COLO829 (cell line): ENCODE measurements around the gene COL10A1.
A peak's percentile ranks its signal among the peaks of the same experiment; 100 is the strongest.

Source experiments
- DNase-seq: peaks from one replicate; pipeline ENCODE4 v3.0.0; 2012; ENCODE audit warnings: low spot score

The COL10A1 gene

DNA sequence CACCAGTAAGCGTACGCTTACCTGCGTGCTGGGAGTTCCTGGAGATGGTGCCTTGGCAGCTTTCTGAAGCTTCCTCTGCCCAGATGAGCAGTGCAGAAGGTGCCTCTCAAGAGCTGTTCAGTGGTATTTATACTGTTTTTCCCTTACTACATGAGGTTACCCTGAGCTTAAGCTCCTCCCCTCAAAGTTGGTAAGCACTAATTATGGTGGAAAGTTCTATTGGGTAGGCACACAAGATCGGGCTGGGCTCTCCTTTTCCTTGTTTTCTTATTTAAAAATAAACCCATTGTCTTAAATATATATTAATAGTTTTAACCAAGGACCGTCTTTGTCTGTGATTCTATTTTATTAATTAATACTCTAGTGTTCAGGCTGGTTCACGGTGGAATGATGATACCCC is at the start of gene COL10A1:
Gene COL10A1 (minus strand): TSS at position 101 of the 400 bp plus-strand sequence. CDS start 640 bp downstream, outside the sequence.
- DNase-seq: no peak

- DNase-seq: no peak
These were observed 49.4 kb upstream of the COL10A1 start for GRCh38 chr6:116175344-116175743.

GRCh38 chr6:116173928-116174327 is 48.0 kb upstream of the COL10A1 start:
- no peak for DNase-seq

DNA sequence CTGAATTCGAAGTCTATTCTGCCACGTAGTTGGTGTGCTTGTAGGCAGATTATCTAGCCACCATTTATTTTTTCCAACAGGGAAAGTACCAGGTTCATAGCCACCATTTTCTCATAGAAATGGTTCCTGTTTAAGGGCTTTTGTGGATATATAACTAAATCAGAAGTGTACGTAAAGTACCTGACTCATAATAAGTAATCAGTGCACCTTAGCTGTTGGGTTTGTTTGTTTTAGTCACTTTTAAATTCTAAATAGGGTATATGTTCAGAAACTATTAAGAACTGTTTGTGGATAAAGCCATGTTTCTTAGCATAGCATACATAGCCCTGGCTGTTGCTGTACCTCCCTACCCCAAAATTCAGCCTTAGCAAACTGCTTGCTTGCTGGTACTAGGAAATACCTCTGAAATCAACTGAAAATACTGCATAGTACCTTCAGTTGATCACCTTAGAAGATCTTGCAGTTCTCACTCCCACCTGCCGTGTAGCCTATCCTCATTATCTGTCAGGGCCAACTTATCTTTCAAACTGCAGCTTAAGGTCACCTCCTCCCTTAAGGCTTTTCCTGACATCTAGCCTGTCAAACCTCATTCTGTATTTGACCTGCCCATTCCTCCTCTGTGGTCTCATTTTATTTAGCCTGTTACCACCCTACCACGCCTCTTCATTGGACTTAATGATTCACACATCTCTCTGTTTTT is 44.6 kb upstream of the COL10A1 start:
- no peak for DNase-seq

DNA sequence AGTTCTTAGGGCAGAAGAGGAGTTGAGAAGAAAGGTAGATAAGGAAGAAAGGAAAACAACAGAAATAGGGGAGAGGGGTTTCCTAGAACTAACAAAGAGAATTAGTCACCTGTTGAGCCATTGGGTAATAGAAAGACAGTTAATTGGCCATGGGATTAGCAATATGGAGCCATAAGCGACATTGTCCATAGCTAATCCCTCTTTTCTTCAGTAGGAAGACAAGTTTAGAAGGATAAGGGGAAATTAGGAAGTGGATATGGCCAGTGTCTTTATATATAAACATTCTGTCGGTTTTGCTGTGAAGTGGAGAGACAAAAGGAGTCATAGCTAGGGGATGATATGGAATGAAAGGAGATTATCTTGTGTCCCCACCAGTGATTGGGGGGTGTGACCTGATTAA is 43.9 kb upstream of the COL10A1 start:
- no peak for DNase-seq

- DNase-seq: no peak
These were observed 42.2 kb upstream of the COL10A1 start for GRCh38 chr6:116168148-116168547.

DNA sequence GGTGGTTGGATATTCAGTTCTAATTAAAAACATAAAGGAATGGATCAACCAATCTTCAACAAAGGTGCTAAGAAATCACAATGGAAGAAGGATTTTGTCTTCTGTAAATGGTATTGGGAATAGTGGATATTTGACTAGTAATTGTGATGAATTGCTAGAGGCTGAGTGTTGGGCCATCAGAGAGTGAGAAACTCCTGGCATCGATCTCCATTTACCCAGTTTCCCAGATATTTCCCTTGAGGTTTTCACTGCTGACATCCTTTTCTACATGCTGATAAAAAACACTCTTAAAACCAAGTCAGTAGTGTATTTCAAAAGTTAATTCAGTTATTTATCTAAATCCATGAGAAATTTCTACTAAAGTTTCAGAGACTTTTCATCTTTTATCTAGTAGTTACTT is 40.4 kb upstream of the COL10A1 start:
- no peak for DNase-seq

DNA sequence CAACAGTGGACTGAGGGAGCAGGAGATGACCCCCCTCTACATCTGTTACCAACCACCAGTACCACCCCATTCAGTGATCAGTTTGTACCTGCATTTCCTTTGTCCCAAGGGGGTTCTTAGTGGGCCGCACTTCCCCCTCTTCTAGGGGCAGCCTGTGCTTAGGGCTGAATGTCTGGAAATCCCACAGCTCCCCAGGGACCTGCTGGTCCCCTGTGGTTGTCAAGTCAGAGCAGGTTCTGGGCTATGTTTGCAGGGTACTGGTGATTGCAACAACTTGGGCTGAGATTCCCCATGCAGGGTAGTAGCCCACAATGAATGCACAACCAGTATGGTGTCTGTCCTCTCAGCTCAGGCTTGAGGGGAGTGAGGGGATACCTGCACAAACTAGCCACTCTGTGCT is 39.7 kb upstream of the COL10A1 start:
- no peak for DNase-seq

- no peak for DNase-seq
These were observed 34.0 kb upstream of the COL10A1 start for GRCh38 chr6:116159782-116160524.

- DNase-seq: no peak
These were observed 32.7 kb upstream of the COL10A1 start for GRCh38 chr6:116158641-116159040.

DNA sequence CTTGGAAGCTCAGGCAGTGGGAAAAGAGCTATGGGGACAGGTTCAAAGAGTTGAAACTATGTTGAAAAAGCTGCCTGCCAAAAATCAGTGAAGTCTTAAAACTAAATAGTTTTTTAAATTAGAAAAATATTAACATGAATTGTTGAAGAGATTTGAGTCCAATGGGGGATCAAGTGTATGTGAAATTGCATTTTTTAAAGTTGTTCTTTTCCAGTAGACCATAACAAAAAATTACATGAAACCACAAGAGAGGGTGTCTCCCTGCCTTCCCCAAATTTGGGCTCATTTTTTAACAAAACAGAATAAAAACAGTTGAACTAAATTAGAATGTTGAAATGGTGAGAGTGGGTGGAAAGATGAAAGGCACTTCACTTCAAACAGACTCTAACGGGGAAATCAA is 31.5 kb upstream of the COL10A1 start:
- no peak for DNase-seq

GRCh38 chr6:116156405-116157326 is 30.7 kb upstream of the COL10A1 start:
- DNase-seq: no peak

GRCh38 chr6:116154887-116155286 is 29.0 kb upstream of the COL10A1 start:
- no peak for DNase-seq

GRCh38 chr6:116152620-116153019 is 26.7 kb upstream of the COL10A1 start:
- no peak for DNase-seq

DNA sequence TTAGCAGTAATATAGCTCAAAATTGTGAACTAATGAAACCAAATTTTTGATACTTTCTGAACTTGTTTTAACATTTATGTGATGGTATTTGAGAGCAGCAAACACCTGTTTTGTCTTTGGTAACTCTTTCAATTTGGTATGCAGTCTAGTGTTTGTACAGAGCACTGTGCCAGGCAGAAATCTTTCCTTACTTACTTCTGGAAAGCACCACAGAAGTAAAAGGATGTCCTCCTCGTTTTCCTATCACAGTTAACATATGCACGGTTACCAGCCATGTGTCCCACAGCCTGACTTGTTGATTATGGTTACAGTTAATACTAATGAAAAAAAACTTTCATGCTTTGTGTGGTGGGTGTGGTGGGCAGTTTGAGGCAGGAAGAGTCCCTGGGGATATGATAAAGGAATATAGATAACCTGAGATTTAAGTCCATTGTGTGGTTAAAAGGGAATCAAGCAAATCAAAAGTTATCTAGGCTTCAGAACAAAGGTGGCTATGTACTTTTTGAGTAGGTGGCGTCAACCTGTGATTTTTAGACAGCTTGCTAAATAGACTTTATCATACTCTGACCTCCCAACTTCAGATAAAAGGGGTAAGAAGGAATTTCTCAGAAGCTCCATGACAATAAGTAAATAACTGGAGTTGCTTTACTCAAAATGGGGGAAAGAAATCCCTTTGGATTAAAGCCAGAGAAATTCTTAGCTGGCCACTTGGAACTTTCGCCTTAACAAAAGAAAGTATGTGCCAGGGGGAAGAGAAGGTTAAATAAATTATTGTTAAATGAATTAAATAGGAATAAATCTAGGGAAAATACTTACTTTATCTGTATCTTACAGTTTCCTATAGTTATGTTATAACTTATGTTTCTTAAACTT is 20.1 kb upstream of the COL10A1 start:
- DNase-seq: peak; percentile 12

GRCh38 chr6:116144605-116145004 is 18.7 kb upstream of the COL10A1 start:
- peak; percentile 89 for DNase-seq

DNA sequence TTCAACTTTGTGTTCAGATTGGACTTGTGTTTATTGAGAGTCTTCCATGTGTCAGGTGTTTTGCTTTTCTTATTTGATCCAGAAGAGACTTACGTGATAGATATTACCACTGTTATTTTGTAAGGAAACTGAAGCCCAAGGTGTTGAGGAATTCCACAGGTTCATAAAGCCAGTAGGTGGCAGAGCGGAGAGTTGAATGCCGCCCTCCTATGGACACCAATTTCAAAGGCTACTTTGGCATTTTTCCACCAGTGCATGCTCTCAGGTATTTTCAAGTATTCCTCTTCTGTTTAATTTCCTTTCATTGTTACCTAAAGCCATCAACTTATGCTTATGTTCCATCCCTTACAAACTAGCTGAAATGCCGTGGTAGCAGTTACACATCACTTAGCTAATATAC is 14.0 kb upstream of the COL10A1 start:
- no peak for DNase-seq

GRCh38 chr6:116136933-116137340 is 11.0 kb upstream of the COL10A1 start:
- no peak for DNase-seq

DNA sequence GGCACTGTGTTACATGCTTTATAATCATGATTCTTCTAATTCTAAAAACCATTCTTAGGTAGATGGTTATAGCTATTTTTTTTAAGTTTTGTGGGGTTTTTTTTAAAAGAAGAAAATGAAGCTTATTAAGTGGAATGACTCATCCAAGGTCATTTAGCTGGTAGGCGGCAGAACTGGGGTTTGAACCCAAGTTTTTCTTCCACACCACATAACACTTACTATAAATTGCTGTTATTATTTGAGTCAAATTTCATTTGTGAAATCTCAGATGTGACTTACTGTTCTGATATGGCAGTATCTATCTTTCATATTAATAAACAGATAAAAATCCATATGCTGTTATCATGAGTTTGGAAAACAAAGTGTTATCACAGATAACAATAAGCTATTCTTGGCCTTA is 10.4 kb upstream of the COL10A1 start:
- no peak for DNase-seq

DNA sequence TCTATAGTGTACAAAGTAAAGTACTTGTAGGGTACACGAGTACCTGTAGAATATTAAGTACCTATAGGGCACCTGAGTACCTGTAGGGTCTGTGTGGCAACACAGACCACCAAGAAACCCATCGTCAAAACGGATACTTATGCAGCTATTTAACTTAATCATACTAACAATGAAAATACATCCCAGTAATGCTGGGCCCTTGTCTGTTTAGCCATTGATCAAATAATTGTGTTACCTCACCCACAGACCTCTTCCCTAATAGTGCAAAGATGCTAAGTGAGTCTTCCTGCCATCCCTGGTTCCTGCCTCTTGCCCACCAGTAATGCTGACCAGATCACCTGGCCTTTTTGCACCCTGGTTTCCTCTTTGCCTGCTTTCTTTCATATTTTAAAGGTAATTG is 7.5 kb upstream of the COL10A1 start:
- DNase-seq: no peak

DNA sequence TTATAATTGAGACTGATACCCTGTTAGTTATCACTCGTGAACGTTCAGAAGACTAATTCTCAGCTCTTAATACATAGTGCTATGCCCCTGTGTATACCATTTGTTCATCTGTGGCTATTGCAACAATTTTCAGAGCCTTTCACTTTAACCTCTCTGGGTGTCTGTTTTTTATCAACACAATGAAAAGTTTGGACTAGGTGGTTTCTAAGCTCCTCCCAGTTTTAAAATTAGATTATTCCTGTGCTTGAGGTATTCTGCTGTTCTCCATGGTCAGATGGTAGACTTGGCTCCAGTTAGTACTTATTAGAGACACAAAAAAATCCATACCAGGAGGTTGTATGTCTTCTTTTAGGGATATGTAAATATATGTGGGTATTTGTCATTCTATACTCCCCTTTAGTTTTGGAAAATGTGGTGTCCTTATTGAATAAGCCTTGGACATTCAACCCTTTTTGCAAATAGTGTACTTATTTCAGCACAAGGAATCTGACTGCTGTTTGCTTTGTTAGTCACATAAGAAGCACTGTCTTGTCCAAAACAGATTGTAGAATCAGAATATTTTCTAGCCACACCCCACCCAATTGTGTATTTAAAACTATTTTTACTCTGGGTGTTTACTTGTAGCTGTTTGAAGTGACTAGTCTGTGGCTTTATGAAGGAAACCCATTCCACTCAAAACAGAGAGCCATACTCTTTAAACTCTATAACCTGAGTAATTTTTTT is 2.0 kb upstream of the COL10A1 start:
- no peak for DNase-seq
